Heart right ventricle (tissue), 16 donors: ENCODE results near the gene HOATZ. TPM values are rescaled to one million over a fixed set of nuclear protein-coding genes. Genes with fewer than 3 reads are reported as not detected.

Experiments used
- ATAC-seq, 8 donors: fragments of 200-7000 bp; cut with Tn5 transposase; one replicate each; pipeline ENCODE4 v1.9.1; 2020; ENCODE audit warnings: mild to moderate bottlenecking in 8 of 8, moderate library complexity in 8 of 8, moderate number of reproducible peaks in 1 of 8
- DNase-seq, 2 donors: peaks; one replicate each; pipeline ENCODE4 v3.0.0-alpha.2; 2020
- H3K27ac ChIP-seq, 10 donors: fragments of 200-600 bp; sonication (generic) in 2 of 10; one replicate each; pipeline versions ENCODE4 v1.5.0 to v1.8.0; 2020 to 2022; ENCODE audit warnings: mild to moderate bottlenecking in 3 of 10
- H3K27me3 ChIP-seq, 7 donors: fragments of 200-600 bp; one replicate each; pipeline ENCODE4 v1.8.0; 2021 to 2022; ENCODE audit warnings: mild to moderate bottlenecking in 2 of 7
- H3K36me3 ChIP-seq, 9 donors: fragments of 200-600 bp; sonication (generic) in 1 of 9; one replicate each; pipeline versions ENCODE4 v1.5.0 to v1.8.0; 2020 to 2022; ENCODE audit warnings: mild to moderate bottlenecking in 2 of 9
- H3K4me1 ChIP-seq, 9 donors: fragments of 200-600 bp; sonication (generic) in 1 of 9; one replicate each; pipeline versions ENCODE4 v1.5.0 to v1.8.0; 2020 to 2022; ENCODE audit warnings: mild to moderate bottlenecking in 4 of 9
- H3K4me3 ChIP-seq, 10 donors: fragments of 200-600 bp; sonication (generic) in 2 of 10; one replicate each; pipeline versions ENCODE4 v1.5.0 to v1.8.0; 2020 to 2022; ENCODE audit warnings: mild to moderate bottlenecking in 7 of 10, moderate library complexity in 2 of 10
- H3K9me3 ChIP-seq, 11 donors: fragments of 200-600 bp in 10 of 11; sonication (generic) in 2 of 11; one replicate each; pipeline versions ENCODE4 v1.5.0 to v1.8.0; 2013 to 2022; ENCODE audit warnings: mild to moderate bottlenecking in 2 of 11, control low read depth in 1 of 11, moderate library complexity in 1 of 11
- whole genome bisulfite sequencing, 2 donors: extraction: QIAGEN DNeasy Blood & Tissue Kit; methylation state at CpG; one replicate each; pipeline ENCODE4 v1.1.7; 2013; ENCODE audit warnings: inconsistent platforms in 1 of 2; 5-methylcytosine and 5-hydroxymethylcytosine counted together
- intact Hi-C, 10 donors: fragments of 100-400 bp; cut with DNase I; formaldehyde crosslinking; loops; one replicate each; pipeline versions ENCODE4 v1.11.1 to v1.14.2; 2022
- polyA plus RNA-seq, 2 donors: library from polyadenylated mRNA; stranded (reverse); fragments of 200-250 nt; gene quantifications; one replicate each; pipeline ENCODE4 v1.2.3, GENCODE V29; 2013
- total RNA-seq, 10 donors: library from RNA; stranded (reverse); fragmentation: NEBNext Ultra II Directional in 3 of 10; extraction: Animal tissue kit (Norgen Biotek cat#: 25700) in 3 of 10; gene quantifications; one replicate each; pipeline versions ENCODE4 v1.2.1 to v1.2.4, GENCODE V29; 2021 to 2023
- TF ChIP-seq, protein P1 (sequence below), 9 donors: fragments of 200-600 bp; sonication (generic) in 2 of 9; IDR thresholded peaks; one replicate each; pipeline versions ENCODE4 v1.5.0 to v1.8.0; 2021 to 2022; ENCODE audit warnings: antibody characterized with exemption in 9 of 9, mild to moderate bottlenecking in 5 of 9, moderate library complexity in 1 of 9
- donor health status: Arrhythmogenic right ventricular cardiomyopathy.
- donor health status: ischemic (EF 13 %, LVEDD 7.1; RV severe dilation, severe dysfunction).
- donor health status: healthy with polysubstance abuse.
- donor health status: DM: no; HTN: yes; CAD: no.
- donor health status: DM: no; HTN: no; CAD: no.
- donor health status: ischemic (EF 25% LVEDD 6.9; RV normal size, moderate dysfunction).
- donor health status: ischemic (EF 25% LVEDD 5.7; RV mildly dilated, moderate dysfunction).
- donor health status: healthy.
- donor health status: DM: yes; HTN: yes; CAD: no.
- donor health status: Ischemic cardiomyopathy.
- donor health status: ischemic (EF 35%, LVEDD 5.7; RV mildly dilated, moderate dysfunction).
- donor health status: nonischemic (EF 11% LVEDD 7.7; RV severe dilation, severe dysfunction).
- donor health status: DM: yes; HTN: yes; CAD: no.
- donor health status: PGD.
- donor health status: ischemic (EF 29% LVEDD 5.4; RV normal size, mild dysfunction).
- donor health status: nonischemic (EF 23%, LVEDD 6.1; RV moderate dilation, normal function).

Gene HOATZ
- total and polyA plus RNA-seq, 12 donors, result not detected

DNA sequence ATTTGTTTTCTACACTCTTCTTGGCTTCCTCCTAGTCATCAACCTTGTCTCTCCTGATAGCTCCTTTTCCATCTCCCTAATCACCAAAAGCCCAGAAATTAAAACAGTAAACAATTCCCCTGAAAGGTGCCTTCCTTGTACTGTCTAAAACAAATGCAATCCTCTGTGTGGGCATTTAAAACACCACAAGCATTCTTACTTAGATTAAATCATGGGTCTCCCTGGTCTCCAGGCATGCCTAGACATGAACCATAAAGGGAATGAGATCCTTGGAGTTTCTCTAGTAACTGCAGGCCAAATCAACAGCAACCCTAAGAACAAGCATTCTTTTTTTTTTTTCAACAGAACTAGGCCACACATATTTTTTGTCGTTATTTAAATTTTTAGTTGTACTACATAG, 4.3 kb upstream of the HOATZ start:
- H3K9me3 ChIP-seq, result no peaks in the 10 kb centered on the region
- DNase-seq, result no peak
- intact Hi-C loops, result no loop called here
- H3K4me3 ChIP-seq, result no peak overlapping the region
- WGBS, 2 donors, result 96 to 100% methylated on average over 1 of the region's 1 CpG
- H3K27ac ChIP-seq, result no peak overlapping the region
- H3K27me3 ChIP-seq, result peaks cover 11 to 73% (median 59%) of the 10 kb centered on the region in 7 donors
- TF ChIP-seq, protein P1, sequence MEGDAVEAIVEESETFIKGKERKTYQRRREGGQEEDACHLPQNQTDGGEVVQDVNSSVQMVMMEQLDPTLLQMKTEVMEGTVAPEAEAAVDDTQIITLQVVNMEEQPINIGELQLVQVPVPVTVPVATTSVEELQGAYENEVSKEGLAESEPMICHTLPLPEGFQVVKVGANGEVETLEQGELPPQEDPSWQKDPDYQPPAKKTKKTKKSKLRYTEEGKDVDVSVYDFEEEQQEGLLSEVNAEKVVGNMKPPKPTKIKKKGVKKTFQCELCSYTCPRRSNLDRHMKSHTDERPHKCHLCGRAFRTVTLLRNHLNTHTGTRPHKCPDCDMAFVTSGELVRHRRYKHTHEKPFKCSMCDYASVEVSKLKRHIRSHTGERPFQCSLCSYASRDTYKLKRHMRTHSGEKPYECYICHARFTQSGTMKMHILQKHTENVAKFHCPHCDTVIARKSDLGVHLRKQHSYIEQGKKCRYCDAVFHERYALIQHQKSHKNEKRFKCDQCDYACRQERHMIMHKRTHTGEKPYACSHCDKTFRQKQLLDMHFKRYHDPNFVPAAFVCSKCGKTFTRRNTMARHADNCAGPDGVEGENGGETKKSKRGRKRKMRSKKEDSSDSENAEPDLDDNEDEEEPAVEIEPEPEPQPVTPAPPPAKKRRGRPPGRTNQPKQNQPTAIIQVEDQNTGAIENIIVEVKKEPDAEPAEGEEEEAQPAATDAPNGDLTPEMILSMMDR (IDR thresholded peaks at IDR 0.05), result no peak
- no peaks in the 10 kb centered on the region for H3K36me3 ChIP-seq
- ATAC-seq, result no peak
- peaks cover 0 to 16% (median 9%) of the 10 kb centered on the region in 9 donors for H3K4me1 ChIP-seq

DNA sequence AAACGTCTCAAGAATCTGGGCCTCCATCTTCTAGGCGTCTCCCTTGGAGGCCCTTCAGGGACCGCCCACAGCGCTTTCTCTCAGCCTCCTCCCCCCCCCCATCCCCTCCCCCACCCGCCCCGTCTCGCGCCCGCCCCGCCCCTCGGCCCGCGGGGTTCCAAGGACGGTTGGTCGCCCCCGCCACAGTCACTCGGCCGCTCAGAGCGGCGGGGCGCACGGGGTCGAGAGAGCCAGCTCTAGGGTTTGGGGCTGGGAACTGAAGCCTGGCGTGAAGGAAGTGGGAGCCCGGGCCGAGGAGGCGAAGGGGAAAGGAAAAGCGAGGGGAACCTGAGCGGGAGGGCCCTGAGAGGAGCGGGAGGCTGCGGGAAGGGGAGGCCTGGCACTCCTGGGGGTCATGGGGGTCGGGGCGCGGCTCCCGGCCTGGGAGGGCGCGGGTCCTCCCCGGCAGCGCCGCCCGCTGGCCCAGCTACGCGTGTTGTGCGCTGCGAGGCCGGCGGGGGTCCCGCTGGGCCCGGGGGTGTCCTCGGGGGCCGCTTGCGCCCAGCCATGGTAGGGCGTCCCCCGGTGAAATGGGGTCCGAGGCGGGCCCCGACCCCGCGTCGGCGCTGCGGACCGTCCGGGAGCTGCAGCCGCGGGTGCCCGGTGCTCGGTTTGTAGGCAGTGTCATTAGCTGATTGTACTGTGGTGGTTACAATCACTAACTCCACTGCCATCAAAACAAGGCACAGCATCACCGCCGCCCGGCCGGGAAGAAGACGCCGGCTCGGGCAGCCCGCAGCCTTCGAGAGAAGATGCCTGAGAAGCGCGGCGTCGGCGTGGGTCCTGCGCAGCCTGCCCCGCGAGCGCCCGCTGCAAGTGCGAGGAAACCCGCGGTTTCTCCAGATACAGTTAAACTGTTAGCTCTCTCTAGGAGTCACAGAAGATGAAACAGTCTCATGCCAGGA, 2.0 kb upstream of the HOATZ start, which contains the start of gene BTG4:
TSS of gene BTG4 (minus strand) at position 91 of the 944 bp plus-strand sequence. CDS start 13,610 bp downstream, outside the sequence.
- peak in 4 of 8 donors; percentile 17 to 55 (median 36) for ATAC-seq

DNA sequence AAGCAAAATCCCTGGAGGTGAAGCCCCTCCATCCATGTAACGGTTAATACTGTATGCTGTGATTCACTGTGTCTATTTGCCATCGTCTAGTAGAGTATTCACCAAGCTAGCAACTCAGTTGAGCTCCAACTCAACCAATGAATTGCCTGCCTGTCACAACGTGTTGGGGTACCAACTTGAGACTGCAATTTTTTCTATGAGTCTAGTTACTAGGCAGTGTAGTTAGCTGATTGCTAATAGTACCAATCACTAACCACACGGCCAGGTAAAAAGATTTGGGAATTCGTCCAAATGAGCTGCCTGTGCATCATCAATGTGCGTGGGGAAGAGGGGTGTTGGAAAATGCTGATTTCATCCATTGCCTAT, 1.4 kb upstream of the HOATZ start:
- H3K36me3 ChIP-seq, result no peaks in the 10 kb centered on the region
- WGBS, 2 donors, result 40 to 47% methylated on average over 6 of the region's 6 CpGs
- peak overlapping the region in 2 of 10 donors; percentile 35 to 51 for H3K4me3 ChIP-seq
- H3K27me3 ChIP-seq, result peaks cover 11 to 71% (median 57%) of the 10 kb centered on the region in 7 donors
- intact Hi-C loops, result no loop called here
- TF ChIP-seq, protein P1 (IDR thresholded peaks at IDR 0.05), result no peak
- H3K4me1 ChIP-seq, result peaks cover 0 to 16% (median 9%) of the 10 kb centered on the region in 9 donors
- no peak for DNase-seq
- no peak for ATAC-seq
- H3K9me3 ChIP-seq, result no peaks in the 10 kb centered on the region
- H3K27ac ChIP-seq, result no peak overlapping the region

More for the DNA sequence above, 2.0 kb upstream of the HOATZ start, which contains the start of gene BTG4:
- Histone ChIP-seq H3K9me3 (no peaks in the 10 kb centered on the region), H3K4me3 (peak within 1 kb of the TSS; percentile 12 to 51 (median 45)), H3K27ac (no peak within 1 kb of the TSS), H3K36me3 (no peaks in the 10 kb centered on the region), H3K4me1 (peaks cover 0 to 16% (median 9%) of the 10 kb centered on the region in 9 donors), H3K27me3 (peaks cover 11 to 71% (median 59%) of the 10 kb centered on the region in 7 donors)
- intact Hi-C loops, result no loop called here
- WGBS, 2 donors, result 4 to 5% methylated on average over 83 to 90 of the region's 90 CpGs
- peak in 1 of 2 donors; percentile 13 for DNase-seq
- TF ChIP-seq, protein P1 (IDR thresholded peaks at IDR 0.05), result no peak

DNA sequence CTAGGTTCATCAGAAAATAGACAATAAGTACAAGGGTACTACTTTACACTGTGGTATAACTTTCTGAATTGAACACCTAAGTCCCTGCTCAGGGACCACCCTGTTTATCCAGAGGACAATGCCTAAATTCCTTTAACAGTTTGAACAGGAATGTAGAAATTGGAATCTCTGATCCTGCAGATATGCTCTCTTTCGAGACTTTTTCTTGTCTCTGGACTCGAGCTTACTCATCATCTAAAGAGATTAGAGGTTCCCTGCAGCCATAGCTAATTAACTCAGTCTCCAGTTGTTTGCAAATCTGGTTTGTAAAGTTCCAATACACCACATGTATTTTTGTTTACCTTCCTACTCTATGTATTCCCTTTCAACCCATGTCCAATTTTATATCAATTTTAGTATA, 1.0 kb downstream of the HOATZ start:
- H3K27me3 ChIP-seq, result peaks cover 11 to 48% (median 40%) of the 10 kb centered on the region in 7 donors
- 87 to 93% methylated on average over 2 of the region's 2 CpGs for WGBS, 2 donors
- intact Hi-C loops, result no loop called here
- TF ChIP-seq, protein P1 (IDR thresholded peaks at IDR 0.05), result no peak
- H3K36me3 ChIP-seq, result no peaks in the 10 kb centered on the region
- no peak overlapping the region for H3K27ac ChIP-seq
- ATAC-seq, result no peak
- no peak for DNase-seq
- H3K9me3 ChIP-seq, result no peaks in the 10 kb centered on the region
- no peak overlapping the region for H3K4me3 ChIP-seq
- peaks cover 0 to 16% (median 9%) of the 10 kb centered on the region in 9 donors for H3K4me1 ChIP-seq
